Measurements from ENCODE around the gene CGB5.

Gene CGB5

DNA sequence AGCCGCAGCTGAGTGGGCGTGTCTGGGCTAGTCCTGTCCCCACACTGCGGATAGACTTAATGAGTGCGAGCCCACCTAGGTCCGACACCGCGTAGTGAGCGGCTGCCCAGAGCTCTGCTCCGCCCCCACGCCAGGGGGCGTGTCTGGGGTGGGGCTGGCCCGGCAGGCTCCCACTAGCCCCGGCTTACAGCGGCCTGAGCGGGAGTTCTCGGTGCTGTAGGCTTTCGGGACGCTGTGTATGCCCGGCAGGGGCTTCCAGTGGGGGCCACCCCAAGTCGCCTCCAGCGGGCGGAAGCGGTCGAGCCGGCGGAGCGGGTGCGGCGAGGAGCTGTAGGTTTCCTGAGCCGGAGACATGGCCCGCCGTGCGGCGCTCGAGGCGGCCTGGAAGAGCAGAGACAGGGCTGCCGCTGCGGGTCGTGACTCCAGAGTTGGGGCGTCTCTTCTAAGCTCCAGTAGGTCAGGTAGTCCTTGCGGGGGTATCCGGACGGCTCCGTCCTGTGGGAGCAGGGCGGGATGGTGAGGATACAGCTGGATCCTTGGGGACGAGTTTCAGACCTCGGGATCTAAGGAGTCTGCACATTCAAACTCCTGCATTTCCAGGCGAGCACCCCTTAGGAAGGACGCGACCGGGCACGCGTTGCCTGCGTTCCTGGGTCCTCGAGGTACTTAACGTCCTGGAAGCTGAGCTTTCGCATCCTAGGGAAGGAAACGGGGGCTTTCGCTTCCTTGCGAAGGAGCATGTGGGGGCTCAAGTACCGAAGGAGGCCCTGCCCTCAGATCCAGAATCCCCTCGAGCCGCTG is 12.7 kb downstream of the CGB5 start (continued):
- no peak for TF ChIP-seq ZNF266 (tag by site-specific recombination; IDR thresholded peaks at IDR 0.05; ENCODE audit: low read depth)
- TF ChIP-seq ZNF76 (tag by site-specific recombination; IDR thresholded peaks at IDR 0.05; ENCODE audit: borderline replicate concordance, low read depth) = peak; percentile 42; the same call in 1 of the 2 replicates
- TF ChIP-seq, protein P1, sequence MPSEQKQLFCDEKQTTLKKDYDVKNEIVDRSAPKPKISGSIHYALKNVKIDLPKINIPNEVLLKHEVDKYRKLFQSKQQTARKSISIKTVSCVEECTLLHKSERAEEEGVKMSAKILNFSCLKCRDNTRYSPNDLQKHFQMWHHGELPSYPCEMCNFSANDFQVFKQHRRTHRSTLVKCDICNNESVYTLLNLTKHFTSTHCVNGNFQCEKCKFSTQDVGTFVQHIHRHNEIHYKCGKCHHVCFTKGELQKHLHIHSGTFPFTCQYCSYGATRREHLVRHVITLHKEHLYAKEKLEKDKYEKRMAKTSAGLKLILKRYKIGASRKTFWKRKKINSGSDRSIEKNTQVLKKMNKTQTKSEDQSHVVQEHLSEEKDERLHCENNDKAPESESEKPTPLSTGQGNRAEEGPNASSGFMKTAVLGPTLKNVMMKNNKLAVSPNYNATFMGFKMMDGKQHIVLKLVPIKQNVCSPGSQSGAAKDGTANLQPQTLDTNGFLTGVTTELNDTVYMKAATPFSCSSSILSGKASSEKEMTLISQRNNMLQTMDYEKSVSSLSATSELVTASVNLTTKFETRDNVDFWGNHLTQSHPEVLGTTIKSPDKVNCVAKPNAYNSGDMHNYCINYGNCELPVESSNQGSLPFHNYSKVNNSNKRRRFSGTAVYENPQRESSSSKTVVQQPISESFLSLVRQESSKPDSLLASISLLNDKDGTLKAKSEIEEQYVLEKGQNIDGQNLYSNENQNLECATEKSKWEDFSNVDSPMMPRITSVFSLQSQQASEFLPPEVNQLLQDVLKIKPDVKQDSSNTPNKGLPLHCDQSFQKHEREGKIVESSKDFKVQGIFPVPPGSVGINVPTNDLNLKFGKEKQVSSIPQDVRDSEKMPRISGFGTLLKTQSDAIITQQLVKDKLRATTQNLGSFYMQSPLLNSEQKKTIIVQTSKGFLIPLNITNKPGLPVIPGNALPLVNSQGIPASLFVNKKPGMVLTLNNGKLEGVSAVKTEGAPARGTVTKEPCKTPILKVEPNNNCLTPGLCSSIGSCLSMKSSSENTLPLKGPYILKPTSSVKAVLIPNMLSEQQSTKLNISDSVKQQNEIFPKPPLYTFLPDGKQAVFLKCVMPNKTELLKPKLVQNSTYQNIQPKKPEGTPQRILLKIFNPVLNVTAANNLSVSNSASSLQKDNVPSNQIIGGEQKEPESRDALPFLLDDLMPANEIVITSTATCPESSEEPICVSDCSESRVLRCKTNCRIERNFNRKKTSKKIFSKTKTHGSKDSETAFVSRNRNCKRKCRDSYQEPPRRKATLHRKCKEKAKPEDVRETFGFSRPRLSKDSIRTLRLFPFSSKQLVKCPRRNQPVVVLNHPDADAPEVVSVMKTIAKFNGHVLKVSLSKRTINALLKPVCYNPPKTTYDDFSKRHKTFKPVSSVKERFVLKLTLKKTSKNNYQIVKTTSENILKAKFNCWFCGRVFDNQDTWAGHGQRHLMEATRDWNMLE (tag by site-specific recombination; conservative IDR thresholded peaks at IDR 0.05; ENCODE audit: low read depth) = no peak
- TF ChIP-seq ZFP41 (tag by site-specific recombination; IDR thresholded peaks at IDR 0.05; ENCODE audit: borderline replicate concordance) = no peak
- no peak for TF ChIP-seq ZNF423 (tag by site-specific recombination; IDR thresholded peaks at IDR 0.05)
- TF ChIP-seq YY2 (tag by site-specific recombination; IDR thresholded peaks at IDR 0.05) = no peak
- TF ChIP-seq, protein P2, sequence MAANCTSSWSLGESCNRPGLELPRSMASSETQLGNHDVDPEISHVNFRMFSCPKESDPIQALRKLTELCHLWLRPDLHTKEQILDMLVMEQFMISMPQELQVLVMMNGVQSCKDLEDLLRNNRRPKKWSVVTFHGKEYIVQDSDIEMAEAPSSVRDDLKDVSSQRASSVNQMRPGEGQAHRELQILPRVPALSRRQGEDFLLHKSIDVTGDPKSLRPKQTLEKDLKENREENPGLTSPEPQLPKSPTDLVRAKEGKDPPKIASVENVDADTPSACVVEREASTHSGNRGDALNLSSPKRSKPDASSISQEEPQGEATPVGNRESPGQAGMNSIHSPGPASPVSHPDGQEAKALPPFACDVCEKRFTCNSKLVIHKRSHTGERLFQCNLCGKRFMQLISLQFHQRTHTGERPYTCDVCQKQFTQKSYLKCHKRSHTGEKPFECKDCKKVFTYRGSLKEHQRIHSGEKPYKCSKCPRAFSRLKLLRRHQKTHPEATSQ (tag by site-specific recombination; IDR thresholded peaks at IDR 0.05) = no peak
- no peak for TF ChIP-seq ZNF670 (tag by site-specific recombination; IDR thresholded peaks at IDR 0.05; ENCODE audit: low read depth)
- TF ChIP-seq ZNF555 (tag by site-specific recombination; conservative IDR thresholded peaks at IDR 0.05) = no peak
- TF ChIP-seq ZNF18 (tag by site-specific recombination; IDR thresholded peaks at IDR 0.05) = no peak
- TF ChIP-seq ZBTB21 (tag by site-specific recombination; IDR thresholded peaks at IDR 0.05) = no peak
- TF ChIP-seq SCRT2 (tag by site-specific recombination; IDR thresholded peaks at IDR 0.05) = no peak
- no peak for TF ChIP-seq ZNF24 (tag by site-specific recombination; IDR thresholded peaks at IDR 0.05)
- TF ChIP-seq ZNF514 (tag by site-specific recombination; IDR thresholded peaks at IDR 0.05) = no peak
- TF ChIP-seq ZNF548 (tag by site-specific recombination; IDR thresholded peaks at IDR 0.05) = no peak
- peak; percentile 51 for TF ChIP-seq ZBTB17 (tag by site-specific recombination; IDR thresholded peaks at IDR 0.05)
- peak; percentile 74 for TF ChIP-seq EGR2 (tag by site-specific recombination; IDR thresholded peaks at IDR 0.05; ENCODE audit: low read depth)
- TF ChIP-seq ZNF148 (tag by site-specific recombination; IDR thresholded peaks at IDR 0.05; ENCODE audit: borderline replicate concordance) = no peak
- TF ChIP-seq SP3 (tag by site-specific recombination; IDR thresholded peaks at IDR 0.05) = peak; percentile 96
- TF ChIP-seq ZNF561 (tag by site-specific recombination; IDR thresholded peaks at IDR 0.05; ENCODE audit: borderline replicate concordance) = peak; percentile 22; the same call in 1 of the 2 replicates
- no peak for TF ChIP-seq ZNF843 (tag by site-specific recombination; IDR thresholded peaks at IDR 0.05)
- TF ChIP-seq ZNF214 (tag by site-specific recombination; IDR thresholded peaks at IDR 0.05; ENCODE audit: borderline replicate concordance) = no peak
- no peak for TF ChIP-seq ZNF223 (tag by site-specific recombination; IDR thresholded peaks at IDR 0.05)
- TF ChIP-seq ZNF677 (tag by site-specific recombination; IDR thresholded peaks at IDR 0.05) = no peak
- TF ChIP-seq KLF17 (tag by site-specific recombination; IDR thresholded peaks at IDR 0.05) = no peak
- TF ChIP-seq ZNF624 (tag by site-specific recombination; IDR thresholded peaks at IDR 0.05) = no peak
- TF ChIP-seq, protein P3, sequence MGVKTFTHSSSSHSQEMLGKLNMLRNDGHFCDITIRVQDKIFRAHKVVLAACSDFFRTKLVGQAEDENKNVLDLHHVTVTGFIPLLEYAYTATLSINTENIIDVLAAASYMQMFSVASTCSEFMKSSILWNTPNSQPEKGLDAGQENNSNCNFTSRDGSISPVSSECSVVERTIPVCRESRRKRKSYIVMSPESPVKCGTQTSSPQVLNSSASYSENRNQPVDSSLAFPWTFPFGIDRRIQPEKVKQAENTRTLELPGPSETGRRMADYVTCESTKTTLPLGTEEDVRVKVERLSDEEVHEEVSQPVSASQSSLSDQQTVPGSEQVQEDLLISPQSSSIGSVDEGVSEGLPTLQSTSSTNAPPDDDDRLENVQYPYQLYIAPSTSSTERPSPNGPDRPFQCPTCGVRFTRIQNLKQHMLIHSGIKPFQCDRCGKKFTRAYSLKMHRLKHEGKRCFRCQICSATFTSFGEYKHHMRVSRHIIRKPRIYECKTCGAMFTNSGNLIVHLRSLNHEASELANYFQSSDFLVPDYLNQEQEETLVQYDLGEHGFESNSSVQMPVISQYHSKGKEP (tag by site-specific recombination; IDR thresholded peaks at IDR 0.05) = no peak
